ENCODE data around the gene KLHL35.
A peak's percentile ranks its signal among the peaks of the same experiment; 100 is the strongest.

Gene KLHL35

DNA sequence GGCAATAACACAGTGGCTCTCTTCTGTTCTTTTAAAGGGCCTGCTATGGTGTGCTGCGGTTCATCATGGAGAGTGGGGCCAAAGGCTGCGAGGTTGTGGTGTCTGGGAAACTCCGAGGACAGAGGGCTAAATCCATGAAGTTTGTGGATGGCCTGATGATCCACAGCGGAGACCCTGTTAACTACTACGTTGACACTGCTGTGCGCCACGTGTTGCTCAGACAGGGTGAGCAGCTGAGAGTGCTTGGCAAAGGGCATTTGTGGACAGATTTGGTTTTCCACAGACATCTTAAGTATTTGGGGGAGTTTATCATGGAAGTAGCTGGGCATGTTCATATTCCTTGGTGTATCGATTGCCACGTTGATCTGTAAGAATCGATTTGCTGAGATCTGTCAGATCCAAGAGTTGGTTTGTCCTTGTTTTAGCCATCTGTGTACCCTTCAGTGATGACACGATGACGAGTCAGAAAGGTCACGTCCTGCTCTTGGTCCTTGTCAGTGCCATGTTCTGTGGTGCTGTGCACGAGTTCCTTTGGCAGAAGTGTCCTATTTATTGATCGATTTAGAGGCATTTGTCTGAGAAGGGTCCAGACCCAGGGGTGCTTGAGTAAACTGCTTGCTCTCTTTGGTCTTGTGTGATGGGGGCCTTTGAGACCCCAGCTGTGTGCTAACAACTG is 28.9 kb downstream of the KLHL35 start:
- TF ChIP-seq, protein P1, sequence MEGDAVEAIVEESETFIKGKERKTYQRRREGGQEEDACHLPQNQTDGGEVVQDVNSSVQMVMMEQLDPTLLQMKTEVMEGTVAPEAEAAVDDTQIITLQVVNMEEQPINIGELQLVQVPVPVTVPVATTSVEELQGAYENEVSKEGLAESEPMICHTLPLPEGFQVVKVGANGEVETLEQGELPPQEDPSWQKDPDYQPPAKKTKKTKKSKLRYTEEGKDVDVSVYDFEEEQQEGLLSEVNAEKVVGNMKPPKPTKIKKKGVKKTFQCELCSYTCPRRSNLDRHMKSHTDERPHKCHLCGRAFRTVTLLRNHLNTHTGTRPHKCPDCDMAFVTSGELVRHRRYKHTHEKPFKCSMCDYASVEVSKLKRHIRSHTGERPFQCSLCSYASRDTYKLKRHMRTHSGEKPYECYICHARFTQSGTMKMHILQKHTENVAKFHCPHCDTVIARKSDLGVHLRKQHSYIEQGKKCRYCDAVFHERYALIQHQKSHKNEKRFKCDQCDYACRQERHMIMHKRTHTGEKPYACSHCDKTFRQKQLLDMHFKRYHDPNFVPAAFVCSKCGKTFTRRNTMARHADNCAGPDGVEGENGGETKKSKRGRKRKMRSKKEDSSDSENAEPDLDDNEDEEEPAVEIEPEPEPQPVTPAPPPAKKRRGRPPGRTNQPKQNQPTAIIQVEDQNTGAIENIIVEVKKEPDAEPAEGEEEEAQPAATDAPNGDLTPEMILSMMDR (IDR thresholded peaks at IDR 0.05; ENCODE audit: insufficient read depth, missing control alignments): no peak
- FAIRE-seq: no peak
- DNase-seq (ENCODE audit: insufficient read length, low spot score): no peak

DNA sequence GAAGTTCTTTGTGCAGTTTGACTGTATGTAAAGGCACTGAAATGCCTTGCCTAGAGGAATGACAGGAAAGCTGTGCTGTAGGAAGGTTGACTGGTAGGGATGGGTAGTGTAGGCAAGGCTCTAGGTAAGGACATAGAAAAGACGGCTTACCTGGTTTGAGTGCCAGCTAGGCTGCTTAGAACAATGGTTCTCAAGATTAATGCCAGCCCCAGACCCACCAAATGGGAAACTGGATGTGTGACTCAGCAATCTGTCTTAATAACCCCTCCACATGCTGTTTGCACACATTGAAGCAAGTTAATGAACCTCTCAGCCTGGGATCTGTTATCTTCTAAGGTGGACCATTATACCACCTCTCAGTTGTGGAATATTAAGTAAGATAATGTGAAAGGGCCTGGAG is 30.0 kb downstream of the KLHL35 start:
- TF ChIP-seq, protein P1 (IDR thresholded peaks at IDR 0.05; ENCODE audit: insufficient read depth, missing control alignments): no peak
- DNase-seq (ENCODE audit: insufficient read length, low spot score) (no peak), FAIRE-seq (no peak)

DNA sequence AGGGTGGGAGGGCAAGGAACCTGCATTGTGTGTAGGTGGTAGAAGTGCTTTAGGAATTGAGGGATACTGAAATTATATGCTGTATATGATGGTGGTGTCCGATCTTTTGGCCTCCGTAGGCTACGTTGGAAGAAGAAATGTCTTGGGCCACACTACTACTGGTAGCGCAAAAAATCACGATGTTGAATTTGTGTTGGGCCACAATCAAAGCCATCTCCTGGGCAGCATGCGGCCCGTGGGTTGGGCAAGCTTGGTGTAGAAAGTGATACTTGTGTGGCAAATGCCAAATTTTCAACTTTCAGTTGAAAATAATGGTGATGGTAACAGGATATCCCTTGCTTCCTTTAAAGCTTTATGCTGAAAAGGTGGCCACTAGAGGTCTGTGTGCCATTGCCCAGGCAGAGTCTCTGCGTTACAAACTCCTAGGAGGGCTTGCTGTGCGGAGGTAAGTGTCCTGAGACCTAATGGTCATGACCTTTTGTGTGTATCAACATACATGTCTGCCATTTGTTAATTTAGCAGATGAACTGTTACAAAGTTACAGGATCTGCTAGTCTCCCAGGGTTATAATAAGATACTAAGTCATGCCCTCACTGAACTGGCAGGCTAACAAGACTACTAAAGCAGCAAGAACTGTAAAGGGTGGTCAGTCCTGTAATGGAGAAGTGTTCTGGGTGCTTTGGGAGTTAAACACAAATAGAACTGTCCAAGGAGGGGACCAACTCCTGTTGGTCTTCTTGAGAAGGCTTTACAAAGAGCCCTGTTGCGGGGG is 30.8 kb downstream of the KLHL35 start:
- DNase-seq (ENCODE audit: insufficient read length, low spot score) (no peak), FAIRE-seq (no peak)
- TF ChIP-seq, protein P1 (IDR thresholded peaks at IDR 0.05; ENCODE audit: insufficient read depth, missing control alignments): no peak

DNA sequence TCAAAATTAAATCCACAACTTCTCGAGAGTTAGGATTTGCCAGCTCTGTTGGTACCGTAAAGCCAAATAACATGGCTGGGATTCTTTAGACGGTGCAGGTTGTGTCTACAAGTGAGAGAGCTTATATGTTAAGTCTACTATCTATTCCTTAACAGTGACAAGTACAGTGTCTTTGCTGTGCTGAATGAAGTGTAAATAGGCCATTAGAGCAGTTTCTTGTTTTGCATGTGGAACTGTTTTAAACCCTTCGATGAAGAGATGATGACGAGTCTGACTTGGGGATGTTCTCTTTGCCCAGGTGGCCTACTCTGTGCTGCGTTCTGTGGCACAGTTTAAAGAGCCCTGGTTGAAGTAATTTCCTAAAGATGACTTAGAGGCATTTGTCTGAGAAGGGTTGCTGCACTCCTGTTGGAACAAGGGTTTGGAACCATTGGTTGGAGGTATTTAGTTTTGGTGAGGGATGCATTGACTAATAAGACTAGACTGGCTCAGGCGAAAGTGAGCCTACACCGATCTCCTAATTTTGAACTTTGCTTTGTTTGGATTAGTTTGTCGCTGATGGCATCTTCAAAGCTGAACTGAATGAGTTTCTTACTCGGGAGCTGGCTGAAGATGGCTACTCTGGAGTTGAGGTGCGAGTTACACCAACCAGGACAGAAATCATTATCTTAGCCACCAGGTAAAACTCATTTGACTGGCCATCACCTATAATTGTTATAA is 32.7 kb downstream of the KLHL35 start:
- FAIRE-seq (no peak), DNase-seq (ENCODE audit: insufficient read length, low spot score) (no peak)
- TF ChIP-seq, protein P1 (IDR thresholded peaks at IDR 0.05; ENCODE audit: insufficient read depth, missing control alignments): no peak

DNA sequence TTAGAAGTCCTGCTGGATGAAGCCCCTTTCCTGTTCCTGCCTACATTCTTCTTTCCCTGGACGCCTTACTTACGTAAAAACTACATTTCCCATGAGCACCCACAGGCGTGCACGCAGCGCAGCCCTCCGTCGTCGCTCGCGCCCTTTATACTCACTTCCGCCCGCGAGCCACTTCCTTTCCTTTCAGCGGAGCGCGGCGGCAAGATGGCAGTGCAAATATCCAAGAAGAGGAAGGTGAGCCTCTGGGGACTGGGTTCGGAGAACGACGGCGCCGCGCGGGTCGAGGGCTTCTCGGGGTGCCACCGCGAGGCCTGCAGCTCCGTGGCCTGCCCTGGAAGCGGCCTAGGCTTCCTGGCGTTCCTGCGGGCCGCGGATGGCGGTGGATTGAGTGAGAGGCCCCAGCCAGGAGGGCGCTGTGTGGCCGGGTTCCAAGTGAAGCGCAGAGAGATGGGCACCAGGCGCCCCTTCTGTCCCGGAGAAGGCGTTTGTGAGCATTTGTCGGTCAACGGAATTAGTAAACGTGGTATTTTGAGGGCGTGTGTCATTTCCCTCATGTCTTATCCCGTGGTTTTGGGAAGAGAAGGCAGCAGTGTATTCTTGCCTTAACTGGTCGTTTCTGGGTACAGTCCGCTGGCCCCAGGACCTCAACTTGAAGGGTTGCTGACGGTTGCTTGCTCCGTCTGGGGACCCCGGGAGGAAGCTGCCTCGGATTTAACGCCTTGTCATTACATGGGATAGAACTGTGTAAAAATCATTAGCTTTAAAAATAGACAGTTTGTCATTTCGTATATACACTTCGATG is 33.5 kb downstream of the KLHL35 start, which contains the start of gene RPS3:
Gene RPS3 (plus strand): TSS at position 175 of the 802 bp plus-strand sequence. CDS start 30 bp downstream, at position 205.
- no peak for FAIRE-seq
- TF ChIP-seq, protein P1 (IDR thresholded peaks at IDR 0.05; ENCODE audit: insufficient read depth, missing control alignments): no peak
- DNase-seq (ENCODE audit: insufficient read length, low spot score): peak; percentile 73

DNA sequence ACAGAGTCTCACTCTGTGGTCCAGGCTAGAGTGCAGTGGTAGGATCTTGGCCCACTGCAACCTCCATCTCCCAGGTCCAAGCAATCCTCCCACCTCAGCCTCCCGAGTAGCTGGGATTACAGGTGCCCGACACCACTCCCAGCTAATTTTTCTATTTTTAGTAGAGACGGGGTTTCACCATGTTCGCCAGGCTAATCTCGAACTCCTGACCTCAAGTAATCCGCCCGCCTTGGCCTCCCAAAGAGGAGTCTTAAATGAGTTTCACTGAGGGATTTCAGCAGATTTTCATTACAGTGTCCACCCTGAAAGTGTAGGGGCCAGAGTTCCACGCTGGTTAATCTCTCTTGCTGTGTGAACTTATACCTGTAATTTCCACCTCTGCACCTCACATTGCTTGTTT is 34.1 kb downstream of the KLHL35 start:
- DNase-seq (ENCODE audit: insufficient read length, low spot score) (no peak), FAIRE-seq (no peak)
- TF ChIP-seq, protein P1 (IDR thresholded peaks at IDR 0.05; ENCODE audit: insufficient read depth, missing control alignments): no peak

Data from D721Med (cell line).